ENCODE data around the gene RIOX2. TPM values are rescaled to one million over a fixed set of nuclear protein-coding genes. Genes with fewer than 3 reads are reported as not detected.

The RIOX2 gene
- total and polyA plus RNA-seq, 2 of the 13 experiments (the other 11 are each of a cell fraction or from before 2014, with no cell fraction given) = 19.9 to 43.3 TPM

DNA sequence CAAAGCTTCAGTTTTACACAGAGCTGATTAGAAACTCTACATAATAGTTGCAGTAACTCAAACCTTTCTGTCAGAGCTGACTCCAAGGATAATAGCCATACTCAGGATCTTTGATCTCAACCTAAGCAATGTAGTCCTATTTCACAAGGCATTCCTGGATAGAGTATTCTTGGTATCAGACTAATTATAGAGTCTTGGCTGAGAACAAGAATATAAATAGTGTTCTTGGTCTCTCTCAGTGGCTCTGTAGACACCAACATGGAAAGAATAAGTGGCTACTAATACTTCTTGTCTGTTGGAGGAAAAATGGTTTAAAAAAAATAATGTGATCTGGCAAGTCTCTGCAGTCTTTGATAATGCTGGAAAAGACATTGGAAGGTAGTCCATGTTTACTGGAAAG is 55.7 kb downstream of the RIOX2 start:
- no peaks in the 10 kb centered on the region for H3K79me2 ChIP-seq (ENCODE audit: insufficient read depth, low read length)
- CTCF ChIA-PET (ENCODE audit: low intra/inter-chr PET ratio, low total read pairs) = no interaction called here
- no peak overlapping the region for H3K4me2 ChIP-seq (ENCODE audit: low read depth, low read length)
- in situ Hi-C loops (cut with HindIII; ENCODE audit: extremely low pct_ligation_motif_present, low pct_unique_long_range_greater_than_20kb) (no loop called here), intact Hi-C loops (cut with micrococcal nuclease; ENCODE audit: unreplicated experiment) (no loop called here)
- no peaks in the 10 kb centered on the region for H4K20me1 ChIP-seq (ENCODE audit: insufficient read depth, low read length)
- FAIRE-seq = no peak
- H3K4me1 ChIP-seq (ENCODE audit: insufficient read depth, low read length) = no peaks in the 10 kb centered on the region
- no peak overlapping the region for H3K27ac ChIP-seq (ENCODE audit: extremely low read length, insufficient read depth, low read length)
- no peak overlapping the region for H3K4me3 ChIP-seq (replicated peaks in 1 of 3; ENCODE audit: insufficient read depth in 1 of 3, low read depth in 2 of 3, low read length in 3 of 3)
- BruUV-seq (replicated peaks) = no TSS peak
- H3K36me3 ChIP-seq (replicated peaks in 1 of 2; ENCODE audit: control insufficient read depth in 1 of 2, insufficient read depth in 2 of 2, low read length in 2 of 2) = peaks cover 0 to 20% of the 10 kb centered on the region in 2 experiments; a peak in 2 of 5 replicates
- DNase-seq (ENCODE audit: low spot score) = no peak
- no peaks in the 10 kb centered on the region for H3K27me3 ChIP-seq (ENCODE audit: control insufficient read depth in 1 of 2, insufficient read depth in 2 of 2, low read length in 2 of 2)
- ATAC-seq = no peak
- no peak overlapping the region for H3K9ac ChIP-seq (ENCODE audit: insufficient read depth, low read depth, low read length)
- H2AFZ ChIP-seq (ENCODE audit: low read length) = no peak overlapping the region
- POLR2A ChIA-PET = no interaction called here
- no peak for TF ChIP-seq ZNF549 (CRISPR knock-in tag; IDR thresholded peaks at IDR 0.05)
- TF ChIP-seq FIP1L1 (IDR thresholded peaks at IDR 0.05; ENCODE audit: borderline replicate concordance, insufficient read depth, low read depth, low read length) = no peak
- TF ChIP-seq, protein P1, sequence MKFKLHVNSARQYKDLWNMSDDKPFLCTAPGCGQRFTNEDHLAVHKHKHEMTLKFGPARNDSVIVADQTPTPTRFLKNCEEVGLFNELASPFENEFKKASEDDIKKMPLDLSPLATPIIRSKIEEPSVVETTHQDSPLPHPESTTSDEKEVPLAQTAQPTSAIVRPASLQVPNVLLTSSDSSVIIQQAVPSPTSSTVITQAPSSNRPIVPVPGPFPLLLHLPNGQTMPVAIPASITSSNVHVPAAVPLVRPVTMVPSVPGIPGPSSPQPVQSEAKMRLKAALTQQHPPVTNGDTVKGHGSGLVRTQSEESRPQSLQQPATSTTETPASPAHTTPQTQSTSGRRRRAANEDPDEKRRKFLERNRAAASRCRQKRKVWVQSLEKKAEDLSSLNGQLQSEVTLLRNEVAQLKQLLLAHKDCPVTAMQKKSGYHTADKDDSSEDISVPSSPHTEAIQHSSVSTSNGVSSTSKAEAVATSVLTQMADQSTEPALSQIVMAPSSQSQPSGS (CRISPR knock-in tag; IDR thresholded peaks at IDR 0.05) = no peak
- no peak for TF ChIP-seq HNRNPLL (IDR thresholded peaks at IDR 0.05; ENCODE audit: low read depth, low read length, poor library complexity, severe bottlenecking)
- no peaks in the 10 kb centered on the region for H3K9me3 ChIP-seq (ENCODE audit: low read length)

GRCh38 chr3:97914388-97914787 is 57.8 kb downstream of the RIOX2 start:
- H3K79me2 ChIP-seq (ENCODE audit: insufficient read depth, low read length) = no peaks in the 10 kb centered on the region
- WGBS (ENCODE audit: low lambda C conversion rate) = 98% methylated on average over 2 of the region's 2 CpGs
- FAIRE-seq = no peak
- H3K9ac ChIP-seq (ENCODE audit: insufficient read depth, low read depth, low read length) = no peak overlapping the region
- H3K27ac ChIP-seq (ENCODE audit: extremely low read length, insufficient read depth, low read length) = no peak overlapping the region
- intact Hi-C loops (cut with micrococcal nuclease; ENCODE audit: unreplicated experiment) = no loop called here
- no peaks in the 10 kb centered on the region for H4K20me1 ChIP-seq (ENCODE audit: insufficient read depth, low read length)
- ATAC-seq = no peak
- BruUV-seq (replicated peaks) = no TSS peak
- ChIA-PET POLR2A (no interaction called here), CTCF (ENCODE audit: low intra/inter-chr PET ratio, low total read pairs) (no interaction called here)
- H3K36me3 ChIP-seq (replicated peaks in 1 of 2; ENCODE audit: control insufficient read depth in 1 of 2, insufficient read depth in 2 of 2, low read length in 2 of 2) = peaks cover 0 to 20% of the 10 kb centered on the region in 2 experiments; a peak in 2 of 5 replicates
- H3K27me3 ChIP-seq (ENCODE audit: control insufficient read depth in 1 of 2, insufficient read depth in 2 of 2, low read length in 2 of 2) = no peaks in the 10 kb centered on the region
- no peak overlapping the region for H3K4me2 ChIP-seq (ENCODE audit: low read depth, low read length)
- H3K9me3 ChIP-seq (ENCODE audit: low read length) = no peaks in the 10 kb centered on the region
- TF ChIP-seq ISX (CRISPR knock-in tag; conservative IDR thresholded peaks at IDR 0.05) (no peak), PHF21A (CRISPR knock-in tag; IDR thresholded peaks at IDR 0.05) (no peak), NFKBIZ (CRISPR knock-in tag; IDR thresholded peaks at IDR 0.05) (no peak), NFKB2 (CRISPR knock-in tag; IDR thresholded peaks at IDR 0.05; ENCODE audit: borderline replicate concordance) (no peak), ZNF879 (CRISPR knock-in tag; IDR thresholded peaks at IDR 0.05) (no peak), ZBTB39 (CRISPR knock-in tag; IDR thresholded peaks at IDR 0.05) (no peak), ZHX1 (CRISPR knock-in tag; IDR thresholded peaks at IDR 0.05; ENCODE audit: low read depth) (no peak), ZBTB3 (CRISPR knock-in tag; IDR thresholded peaks at IDR 0.05; ENCODE audit: borderline replicate concordance, low read depth) (no peak), ZNF780A (CRISPR knock-in tag; IDR thresholded peaks at IDR 0.05) (no peak)
- no peak for DNase-seq (ENCODE audit: low spot score)
- H3K4me3 ChIP-seq (replicated peaks in 1 of 3; ENCODE audit: insufficient read depth in 1 of 3, low read depth in 2 of 3, low read length in 3 of 3) = no peak overlapping the region
- in situ Hi-C loops (cut with HindIII; ENCODE audit: extremely low pct_ligation_motif_present, low pct_unique_long_range_greater_than_20kb) = no loop called here
- no peak overlapping the region for H2AFZ ChIP-seq (ENCODE audit: low read length)
- H3K4me1 ChIP-seq (ENCODE audit: insufficient read depth, low read length) = peaks cover 11% of the 10 kb centered on the region

Measured in HepG2 (cell line).